Effector memory CD4-positive, alpha-beta T cell (primary cell): Measurements from ENCODE around the gene KLF17.

Source experiments
- DNase-seq, 3 donors: peaks; one replicate each; pipeline ENCODE4 v3.0.0-alpha.2; 2020
- H3K27ac ChIP-seq: 2 replicates; pipeline ENCODE4 v1.7.0; 2013; ENCODE audit warnings: mild to moderate bottlenecking, low read length, moderate library complexity; ENCODE audit not compliant: insufficient read depth, poor library complexity, severe bottlenecking
- H3K27me3 ChIP-seq: replicated peaks from 2 replicates; pipeline ENCODE4 v1.7.0; 2013; ENCODE audit warnings: mild to moderate bottlenecking, low read length; ENCODE audit not compliant: insufficient read depth, control insufficient read depth, poor library complexity, severe bottlenecking
- H3K36me3 ChIP-seq: 2 replicates; pipeline ENCODE4 v1.7.0; 2013; ENCODE audit warnings: mild to moderate bottlenecking, low read length, moderate library complexity; ENCODE audit not compliant: control insufficient read depth, insufficient read depth
- H3K4me1 ChIP-seq: 2 replicates; pipeline ENCODE4 v1.7.0; 2013; ENCODE audit warnings: low read length, mild to moderate bottlenecking; ENCODE audit not compliant: control insufficient read depth, insufficient read depth, poor library complexity, severe bottlenecking
- H3K4me3 ChIP-seq: 2 replicates; pipeline ENCODE4 v1.7.0; 2013; ENCODE audit warnings: low read length, low read depth, mild to moderate bottlenecking; ENCODE audit not compliant: insufficient read depth, poor library complexity, severe bottlenecking
- H3K9me3 ChIP-seq: 2 replicates; pipeline ENCODE4 v1.7.0; 2013; ENCODE audit warnings: mild to moderate bottlenecking, low read length, moderate library complexity; ENCODE audit not compliant: control insufficient read depth

The KLF17 gene

DNA sequence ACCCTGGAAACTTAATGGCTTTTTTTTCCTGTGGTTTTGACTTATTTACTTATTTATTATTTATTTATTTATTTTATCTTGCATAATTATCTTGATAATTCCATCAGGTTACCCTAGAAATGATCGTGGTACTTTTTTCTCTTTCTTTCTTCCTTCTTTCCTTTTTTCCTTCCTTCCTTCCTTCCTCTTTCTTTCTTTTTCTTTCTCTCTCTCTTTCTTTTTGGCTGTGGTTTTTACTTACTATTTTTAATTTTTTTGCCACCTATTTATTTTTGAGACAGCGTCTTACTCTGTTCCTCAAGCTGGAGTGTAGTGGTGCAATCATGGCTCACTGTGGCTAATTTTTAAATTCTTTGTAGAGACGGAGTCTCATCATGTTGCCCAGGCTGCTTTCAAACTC is 29.0 kb downstream of the KLF17 start:
- Histone ChIP-seq H3K9me3 (peaks cover 14% of the 10 kb centered on the region), H3K36me3 (no peaks in the 10 kb centered on the region), H3K27ac (no peak overlapping the region), H3K4me1 (no peaks in the 10 kb centered on the region), H3K27me3 (no peaks in the 10 kb centered on the region), H3K4me3 (no peak overlapping the region)
- no peak for DNase-seq

GRCh38 chr1:44151332-44151731 is 32.7 kb downstream of the KLF17 start:
- Histone ChIP-seq H3K4me1 (no peaks in the 10 kb centered on the region), H3K27me3 (no peaks in the 10 kb centered on the region), H3K27ac (no peak overlapping the region), H3K4me3 (no peak overlapping the region), H3K9me3 (no peaks in the 10 kb centered on the region), H3K36me3 (no peaks in the 10 kb centered on the region)
- no peak for DNase-seq

DNA sequence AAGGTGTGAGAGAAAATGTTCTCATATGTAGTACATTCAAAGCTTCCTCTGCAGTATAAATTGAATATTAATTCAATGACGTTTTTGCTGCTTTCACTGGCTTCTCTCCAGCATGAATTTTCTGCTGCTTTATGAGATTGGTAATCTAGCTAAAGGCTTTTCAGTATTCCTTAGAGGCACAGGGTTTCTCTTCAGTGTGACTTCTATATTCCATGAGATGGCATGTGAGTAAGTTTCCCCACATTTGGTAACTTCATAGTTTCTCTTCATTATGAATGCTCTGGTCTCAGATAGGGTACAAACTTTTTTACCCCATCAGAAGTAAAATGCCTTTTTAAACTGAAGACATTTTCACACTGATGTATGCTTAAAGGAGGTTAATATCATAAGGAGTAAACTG is 33.2 kb downstream of the KLF17 start:
- Histone ChIP-seq H3K36me3 (no peaks in the 10 kb centered on the region), H3K4me3 (no peak overlapping the region), H3K27me3 (no peaks in the 10 kb centered on the region), H3K27ac (no peak overlapping the region), H3K9me3 (no peaks in the 10 kb centered on the region), H3K4me1 (no peaks in the 10 kb centered on the region)
- no peak for DNase-seq

DNA sequence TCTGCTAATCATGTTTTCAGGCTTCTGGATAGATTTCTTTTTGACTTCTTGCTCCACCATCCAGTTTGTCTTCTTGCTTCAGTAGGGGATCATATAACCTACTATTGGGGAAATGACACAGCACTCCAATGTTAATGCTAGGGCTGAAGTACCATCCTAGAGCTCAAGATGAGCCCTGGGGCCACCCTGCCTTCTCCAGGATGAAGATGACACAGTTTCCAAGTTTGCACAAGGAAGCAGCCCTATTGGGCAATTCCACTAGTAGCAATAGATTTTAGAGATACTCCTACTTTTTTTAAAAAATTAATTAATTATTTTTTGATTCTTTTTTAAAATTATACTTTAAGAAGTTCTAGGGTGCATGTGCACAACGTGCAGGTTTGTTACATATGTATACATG is 34.1 kb downstream of the KLF17 start:
- DNase-seq: no peak

GRCh38 chr1:44154049-44154448 is 35.4 kb downstream of the KLF17 start:
- H3K36me3 ChIP-seq: no peaks in the 10 kb centered on the region
- no peak for DNase-seq
- H3K27me3 ChIP-seq: no peaks in the 10 kb centered on the region
- H3K27ac ChIP-seq: no peak overlapping the region
- no peak overlapping the region for H3K4me3 ChIP-seq
- no peaks in the 10 kb centered on the region for H3K4me1 ChIP-seq
- no peaks in the 10 kb centered on the region for H3K9me3 ChIP-seq

More for the DNA sequence above, 34.1 kb downstream of the KLF17 start:
- no peaks in the 10 kb centered on the region for H3K9me3 ChIP-seq
- no peak overlapping the region for H3K4me3 ChIP-seq
- no peaks in the 10 kb centered on the region for H3K4me1 ChIP-seq
- H3K36me3 ChIP-seq: no peaks in the 10 kb centered on the region
- no peak overlapping the region for H3K27ac ChIP-seq
- H3K27me3 ChIP-seq: no peaks in the 10 kb centered on the region

DNA sequence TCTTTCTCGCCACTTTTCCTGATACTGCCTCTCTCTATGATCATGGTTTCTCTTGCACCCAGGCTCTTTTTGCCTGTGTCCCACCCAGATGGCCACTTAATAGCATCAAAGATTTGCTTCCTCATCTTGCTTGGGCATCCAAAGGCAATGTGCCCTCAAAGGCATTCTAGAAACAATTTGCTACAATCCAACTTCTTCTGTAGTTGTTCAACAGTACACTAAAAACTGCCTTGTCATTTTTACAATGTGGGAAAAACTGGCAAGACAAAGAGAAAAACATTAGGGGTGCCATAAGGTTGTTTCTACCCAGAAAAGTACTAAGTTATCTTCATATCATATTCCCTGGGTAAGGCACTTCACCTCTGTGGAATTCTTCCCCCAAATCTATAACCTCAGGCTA is 39.3 kb downstream of the KLF17 start:
- DNase-seq: no peak
- Histone ChIP-seq H3K27ac (no peak overlapping the region), H3K27me3 (no peaks in the 10 kb centered on the region), H3K4me3 (no peak overlapping the region), H3K4me1 (no peaks in the 10 kb centered on the region), H3K9me3 (no peaks in the 10 kb centered on the region), H3K36me3 (no peaks in the 10 kb centered on the region)

DNA sequence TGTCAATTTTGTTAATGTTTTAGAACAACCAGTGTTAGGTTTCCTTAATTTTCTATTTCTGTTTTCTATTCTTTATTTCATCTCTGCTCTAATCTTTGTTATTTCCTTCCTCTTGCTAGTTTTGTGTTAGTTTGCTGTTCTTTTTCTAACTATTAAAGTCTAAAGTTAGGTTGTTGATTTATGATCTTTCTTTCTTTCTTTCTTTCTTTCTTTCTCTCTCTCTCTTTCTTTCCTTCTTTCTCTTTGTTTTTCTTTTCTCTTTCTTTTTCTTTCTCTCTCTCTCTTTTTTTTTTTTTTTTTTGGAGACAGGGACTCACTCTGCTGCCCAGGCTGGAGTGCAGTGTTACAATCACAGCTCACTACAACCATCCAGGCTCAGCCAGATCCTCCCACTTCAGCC is 40.2 kb downstream of the KLF17 start:
- Histone ChIP-seq H3K27ac (no peak overlapping the region), H3K9me3 (no peaks in the 10 kb centered on the region), H3K36me3 (no peaks in the 10 kb centered on the region), H3K4me3 (no peak overlapping the region), H3K4me1 (no peaks in the 10 kb centered on the region), H3K27me3 (peaks cover 5% of the 10 kb centered on the region)
- no peak for DNase-seq

- H3K9me3 ChIP-seq: no peaks in the 10 kb centered on the region
- no peaks in the 10 kb centered on the region for H3K4me1 ChIP-seq
- H3K36me3 ChIP-seq: no peaks in the 10 kb centered on the region
- H3K27me3 ChIP-seq: peaks cover 5% of the 10 kb centered on the region
- H3K27ac ChIP-seq: no peak overlapping the region
- H3K4me3 ChIP-seq: no peak overlapping the region
- DNase-seq: no peak
Observed at GRCh38 chr1:44161546-44161945, 42.9 kb downstream of the KLF17 start.

DNA sequence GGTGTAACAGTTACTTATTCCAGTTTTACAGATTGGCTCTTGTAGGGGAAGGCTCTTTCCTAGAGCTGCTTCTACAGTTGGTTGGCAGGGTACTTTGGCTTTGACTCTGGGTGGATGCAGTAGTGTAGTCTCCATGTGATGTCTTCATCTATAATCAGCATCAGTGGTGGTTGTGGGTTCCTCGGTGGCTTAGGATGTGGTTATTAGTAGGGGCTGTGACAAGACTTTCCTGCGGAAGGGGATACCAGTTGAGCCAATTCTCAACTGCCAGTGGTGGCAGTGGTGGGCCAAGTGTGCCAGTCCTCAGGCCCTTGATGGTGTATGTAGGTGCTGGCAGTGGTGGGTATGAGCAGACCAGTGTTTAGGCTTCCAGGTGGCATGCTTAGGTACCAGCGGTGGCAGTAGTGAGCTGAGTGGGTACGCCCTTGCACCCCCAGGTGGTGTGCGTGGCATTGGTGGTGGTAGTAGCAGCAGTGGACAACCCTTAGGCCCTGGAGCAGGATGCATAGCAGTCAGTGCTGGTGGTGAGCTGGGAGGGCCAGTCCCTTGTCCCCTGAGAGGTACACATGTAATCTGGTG is 50.0 kb downstream of the KLF17 start:
- Histone ChIP-seq H3K9me3 (no peaks in the 10 kb centered on the region), H3K4me3 (no peak overlapping the region), H3K27me3 (peaks cover 6% of the 10 kb centered on the region), H3K36me3 (no peaks in the 10 kb centered on the region), H3K4me1 (no peaks in the 10 kb centered on the region), H3K27ac (no peak overlapping the region)
- no peak for DNase-seq

DNA sequence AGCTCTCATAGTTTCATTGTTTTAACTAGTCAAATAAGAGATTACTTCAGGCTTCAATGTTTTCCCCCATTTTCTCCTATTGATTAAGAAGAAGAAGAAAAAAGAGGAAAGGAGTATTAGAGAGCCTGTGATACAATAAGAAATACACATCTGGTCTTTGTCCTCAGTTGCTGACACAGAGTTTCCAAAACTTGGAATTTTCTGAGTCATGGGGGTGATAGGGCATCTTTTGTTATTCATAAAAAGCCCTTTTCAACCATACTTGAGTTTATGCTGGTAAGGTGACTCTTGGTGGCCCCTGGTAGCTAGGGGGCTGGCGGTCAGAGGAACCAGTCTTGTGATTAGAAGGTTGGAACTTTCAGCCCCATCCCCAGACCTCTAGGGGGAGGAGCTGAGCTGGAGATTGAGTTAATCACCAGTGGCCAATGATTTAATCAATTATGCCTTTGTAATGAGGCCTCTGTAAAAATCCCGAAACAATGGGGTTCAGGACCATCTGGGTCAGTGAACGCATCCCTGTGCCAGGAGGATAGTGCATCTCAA is 51.7 kb downstream of the KLF17 start:
- H3K9me3 ChIP-seq: no peaks in the 10 kb centered on the region
- no peaks in the 10 kb centered on the region for H3K4me1 ChIP-seq
- no peaks in the 10 kb centered on the region for H3K36me3 ChIP-seq
- peaks cover 7% of the 10 kb centered on the region for H3K27me3 ChIP-seq
- H3K27ac ChIP-seq: no peak overlapping the region
- DNase-seq: no peak
- no peak overlapping the region for H3K4me3 ChIP-seq
